K562 (cell line): ENCODE results near the gene CIART. TPM values are rescaled to one million over a fixed set of nuclear protein-coding genes. Genes with fewer than 3 reads are reported as not detected.
A peak's percentile ranks its signal among the peaks of the same experiment; 100 is the strongest.

Source experiments
- ATAC-seq: fragments of 200-7000 bp; cut with Tn5 transposase; 3 replicates; pipeline ENCODE4 v1.9.1; 2020; ENCODE audit warnings: moderate library complexity
- BruUV-seq: library from RNA; stranded (reverse); fragments of 400-500 nt; replicated peaks from 2 replicates; lab custom pipeline; 2021; lab: Mats Ljungman, UMichigan
- CTCF ChIA-PET: fragments of 300-600 bp; formaldehyde crosslinking; extraction: SDS; loops from one replicate; lab custom pipeline; 2021; ENCODE audit warnings: low intra/inter-chr PET ratio; lab: Yijun Ruan, JAX
- POLR2A ChIA-PET: fragments of 300-600, 350-650 bp; sonication (Branson Sonifier 250); formaldehyde crosslinking; extraction: SDS; loops from one replicate; lab custom pipeline; 2021; ENCODE audit warnings: antibody characterized with exemption, inconsistent platforms; lab: Yijun Ruan, JAX
- DNase-seq, 4 experiments: peaks; one replicate each; pipeline versions ENCODE4 v3.0.0 to v3.0.0-alpha.2; 2011 to 2018; ENCODE audit warnings: low spot score in 3 of 4, mixed read lengths in 3 of 4; ENCODE audit errors: extremely low read depth in 1 of 4
- FAIRE-seq: peaks from 2 replicates; lab custom pipeline; 2011; peaks lifted over from hg19 to GRCh38; lab: Jason Lieb, UNC
- H2AFZ ChIP-seq: 2 replicates; pipeline ENCODE4 v1.6.0; 2011; ENCODE audit warnings: low read depth, low read length, control low read depth, inconsistent platforms
- H3K27ac ChIP-seq: fragments of 200-600 bp; 3 replicates; pipeline ENCODE4 v1.8.0; 2011; ENCODE audit warnings: low read depth, mild to moderate bottlenecking, control low read depth, inconsistent platforms, low read length, moderate library complexity, mixed read lengths; ENCODE audit errors: extremely low read depth
- H3K27me3 ChIP-seq, 2 experiments: fragments of 300-600 bp in 1 of 2; 2 replicates in 1 of 2; 3 replicates in 1 of 2; pipeline versions ENCODE4 v1.6.0 to v1.8.0; 2011; ENCODE audit warnings: inconsistent platforms in 2 of 2, low read length in 2 of 2, mild to moderate bottlenecking in 1 of 2, mixed read lengths in 1 of 2, moderate library complexity in 1 of 2; ENCODE audit not compliant: control insufficient read depth in 2 of 2, insufficient read depth in 2 of 2
- H3K36me3 ChIP-seq: fragments of 300-600 bp; 3 replicates; pipeline ENCODE4 v1.8.0; 2011; ENCODE audit warnings: mild to moderate bottlenecking, low read length, inconsistent platforms; ENCODE audit not compliant: control insufficient read depth, insufficient read depth
- H3K4me1 ChIP-seq, 2 experiments: fragments of 200-600 bp in 1 of 2; replicated peaks in 1 of 2; 2 replicates in 1 of 2; 3 replicates in 1 of 2; pipeline versions ENCODE4 v1.5.1 to v1.8.0; 2011; ENCODE audit warnings: inconsistent platforms in 2 of 2, low read length in 2 of 2, mild to moderate bottlenecking in 1 of 2, mixed read lengths in 1 of 2, moderate library complexity in 1 of 2; ENCODE audit not compliant: control insufficient read depth in 2 of 2, insufficient read depth in 2 of 2
- H3K4me2 ChIP-seq: 2 replicates; pipeline ENCODE4 v1.6.1; 2011; ENCODE audit warnings: low read length, control low read depth, inconsistent platforms, mixed read lengths; ENCODE audit not compliant: insufficient read depth
- H3K4me3 ChIP-seq: fragments of 200-600 bp; sonication (generic), shearing (Covaris generic); 2 replicates; pipeline ENCODE4 v1.5.1; 2016; ENCODE audit warnings: control low read depth, inconsistent platforms
- H3K79me2 ChIP-seq: fragments of 200-600 bp; 3 replicates; pipeline ENCODE4 v1.8.0; 2011; ENCODE audit warnings: low read length, inconsistent platforms; ENCODE audit not compliant: control insufficient read depth, insufficient read depth
- H3K9ac ChIP-seq, 2 experiments: 2 replicates each; pipeline versions ENCODE4 v1.6.0 to v1.6.1; 2011; ENCODE audit warnings: low read depth in 2 of 2, low read length in 2 of 2, control low read depth in 1 of 2, inconsistent platforms in 1 of 2, mild to moderate bottlenecking in 1 of 2, mixed read lengths in 1 of 2; ENCODE audit not compliant: insufficient read depth in 1 of 2
- H3K9me1 ChIP-seq: one replicate; pipeline ENCODE4 v1.6.0; 2011; ENCODE audit warnings: inconsistent platforms, mild to moderate bottlenecking, low read length, moderate library complexity; ENCODE audit not compliant: control insufficient read depth, insufficient read depth
- H3K9me3 ChIP-seq: replicated peaks from 2 replicates; pipeline ENCODE4 v1.5.1; 2011; ENCODE audit warnings: low read depth, low read length, inconsistent platforms; ENCODE audit not compliant: control insufficient read depth, insufficient read depth
- H4K20me1 ChIP-seq: replicated peaks from 2 replicates; pipeline ENCODE4 v1.6.1; 2011; ENCODE audit warnings: low read length, inconsistent platforms, mixed read lengths; ENCODE audit not compliant: control insufficient read depth, insufficient read depth
- RB1 ChIP-seq: fragments of 450-650 bp; IDR thresholded peaks from 2 replicates; pipeline ENCODE4 v1.6.1; 2017; ENCODE audit warnings: low read depth, mild to moderate bottlenecking
- WGBS: fragments of 100-300 bp; shearing (Covaris generic); methylation state at CpG from one replicate; pipeline ENCODE4 v1.1.6; 2016; ENCODE audit warnings: low coverage, mixed read lengths; ENCODE audit not compliant: insufficient coverage; ENCODE audit errors: missing lambda C conversion rate; 5-methylcytosine and 5-hydroxymethylcytosine counted together
- in situ Hi-C: fragments of 300-500 bp; cut with MboI; formaldehyde crosslinking; loops from 4 replicates; pipeline ENCODE4 v1.15.0; 2018; ENCODE audit warnings: inconsistent platforms, mixed read lengths
- intact Hi-C: fragments of 100-400 bp; cut with micrococcal nuclease; formaldehyde crosslinking; loops from 2 replicates; pipeline ENCODE4 v1.14.2; 2022
- polyA plus RNA-seq, 8 experiments: library from polyadenylated mRNA; depleted of rRNA in 4 of 8; stranded (reverse) in 5 of 8; unstranded in 3 of 8; fragments of >200 nt; fragmentation: Nextera tagmentation in 2 of 8; fragmentation: Illumina TruSeq in 1 of 8; extraction: Ambion mirVana in 2 of 8; extraction: Trizol in 1 of 8; gene quantifications; 2 replicates each; pipeline versions ENCODE4 v1.2.1 to v1.2.3, GENCODE V29; 2011 to 2014; ENCODE audit warnings: inconsistent platforms in 1 of 8, missing spikeins in 1 of 8
- total RNA-seq, 7 experiments: library from RNA; depleted of rRNA in 6 of 7; stranded (reverse); fragments of >200 nt in 6 of 7; fragmentation: Illumina TruSeq in 2 of 7; extraction: Trizol in 2 of 7; gene quantifications; 2 replicates each; pipeline versions ENCODE4 v1.2.1 to v1.2.3, GENCODE V29; 2011 to 2021; ENCODE audit warnings: low replicate concordance in 1 of 7
- TF ChIP-seq, protein P1 (sequence below), 2 experiments: IDR thresholded peaks; 2 replicates each; pipeline ENCODE4 v1.6.1; 2011; ENCODE audit warnings: borderline replicate concordance in 1 of 2, control low read depth in 1 of 2, low read depth in 1 of 2, low read length in 1 of 2, mild to moderate bottlenecking in 1 of 2, mixed read lengths in 1 of 2, moderate library complexity in 1 of 2; ENCODE audit not compliant: insufficient read depth in 1 of 2, insufficient read length in 1 of 2, poor library complexity in 1 of 2, severe bottlenecking in 1 of 2; ENCODE audit errors: extremely low read depth in 1 of 2
- TF ChIP-seq, protein P2 (sequence below), 3 experiments: fragments of 200-800 bp in 1 of 3; sonication (Bioruptor generic) in 1 of 3; sonication (generic) in 1 of 3; formaldehyde crosslinking in 1 of 3; IDR thresholded peaks; 2 replicates each; pipeline versions ENCODE4 v1.6.1 to v1.8.0; 2016 to 2022; ENCODE audit warnings: mild to moderate bottlenecking in 2 of 3, missing compliant biosample characterization in 2 of 3, missing genetic modification characterization in 2 of 3, missing genetic modification reagents in 1 of 3

Gene CIART
- total and polyA plus RNA-seq, 9 of the 15 experiments (the other 6 are each of a cell fraction or from before 2014, with no cell fraction given): 0.07 to 0.35 (median 0.19) TPM; not detected in 2

DNA sequence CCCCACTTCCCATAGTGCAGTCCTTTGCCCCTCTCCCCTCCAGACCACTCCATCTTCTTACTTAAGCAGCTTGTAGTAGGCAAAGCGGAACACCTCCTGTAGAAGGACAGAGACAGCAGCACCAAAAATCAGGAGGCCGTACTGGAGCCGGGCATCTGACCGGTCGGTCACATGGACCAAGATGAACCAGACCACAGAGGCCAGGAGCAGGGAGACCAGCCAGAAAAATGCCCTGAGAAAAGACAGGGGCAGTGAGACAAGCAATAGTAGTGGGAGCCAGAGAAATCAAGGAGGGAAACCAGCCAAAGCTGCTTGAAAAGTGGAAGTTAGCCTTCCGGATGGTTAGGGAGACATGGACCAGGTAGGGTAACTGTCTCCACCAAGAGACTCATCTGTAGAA, 14.5 kb upstream of the CIART start:
- no peak for ATAC-seq
- Histone ChIP-seq H3K4me3 (peak overlapping the region; percentile 92), H3K9ac (peak overlapping the region; percentile 80 to 96), H3K4me1 (peaks cover 13 to 22% of the 10 kb centered on the region in 2 experiments), H4K20me1 (no peaks in the 10 kb centered on the region), H3K9me1 (no peaks in the 10 kb centered on the region), H2AFZ (no peak overlapping the region)
- no peak for DNase-seq
- TF ChIP-seq, protein P1, sequence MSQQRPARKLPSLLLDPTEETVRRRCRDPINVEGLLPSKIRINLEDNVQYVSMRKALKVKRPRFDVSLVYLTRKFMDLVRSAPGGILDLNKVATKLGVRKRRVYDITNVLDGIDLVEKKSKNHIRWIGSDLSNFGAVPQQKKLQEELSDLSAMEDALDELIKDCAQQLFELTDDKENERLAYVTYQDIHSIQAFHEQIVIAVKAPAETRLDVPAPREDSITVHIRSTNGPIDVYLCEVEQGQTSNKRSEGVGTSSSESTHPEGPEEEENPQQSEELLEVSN (IDR thresholded peaks at IDR 0.05; ENCODE audit: borderline replicate concordance in 1 of 2, extremely low read depth in 1 of 2, insufficient read depth in 1 of 2, insufficient read length in 1 of 2, low read depth in 1 of 2, low read length in 1 of 2, poor library complexity in 1 of 2, severe bottlenecking in 1 of 2): no peak
- TF ChIP-seq, protein P2, sequence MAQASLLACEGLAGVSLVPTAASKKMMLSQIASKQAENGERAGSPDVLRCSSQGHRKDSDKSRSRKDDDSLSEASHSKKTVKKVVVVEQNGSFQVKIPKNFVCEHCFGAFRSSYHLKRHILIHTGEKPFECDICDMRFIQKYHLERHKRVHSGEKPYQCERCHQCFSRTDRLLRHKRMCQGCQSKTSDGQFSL (CRISPR knock-in tag; IDR thresholded peaks at IDR 0.05): 0 out of 2 replicates have a peak, but pooled peaks have one; percentile 19
- TF ChIP-seq, protein P2 (tag; IDR thresholded peaks at IDR 0.05): no peak
- no peak for TF ChIP-seq RB1
- TF ChIP-seq, all 486 proteins: peak for 1
- ChIA-PET POLR2A (no interaction called here), CTCF (no interaction called here)
- Histone ChIP-seq H3K36me3 (peaks cover 33% of the 10 kb centered on the region), H3K79me2 (peaks cover 21% of the 10 kb centered on the region), H3K9me3 (no peaks in the 10 kb centered on the region), H3K27me3 (no peaks in the 10 kb centered on the region), H3K27ac (peak overlapping the region; percentile 86), H3K4me2 (peak overlapping the region; percentile 97)
- WGBS: 6% methylated on average over 6 of the region's 6 CpGs
- no TSS peak for BruUV-seq
- in situ Hi-C loops: no loop called here
- FAIRE-seq: no peak
- intact Hi-C loops: loop anchor here (5.0 kb wide), 1 partner anchor 94 kb away; the partner anchor contains the start of gene RPRD2
